ENCODE data around the gene RACK1. TPM values are rescaled to one million over a fixed set of nuclear protein-coding genes. Genes with fewer than 3 reads are reported as not detected.

RACK1 gene
- total RNA-seq, 2 experiments from 2014 or later, result 2,077 to 5,614 TPM

GRCh38 chr5:181205761-181206649 is 37.7 kb downstream of the RACK1 start:
- POLR2A ChIA-PET, result interaction anchor here (0.6 to 2.6 kb wide), 9 partner anchors 7 to 55 kb away, joined by 3 to 25 read pairs (median 5); partner anchors contain the start of gene TRIM41
- no peak for DNase-seq (ENCODE audit: low spot score)

GRCh38 chr5:181204826-181205760 is 38.6 kb downstream of the RACK1 start, which contains the start of gene TRIM7:
Gene TRIM7 (minus strand): TSS chr5:181205196. CDS start chr5:181205110, 86 bp downstream.
- peak within 1 kb of the TSS; percentile 80 for H3K4me2 ChIP-seq (ENCODE audit: low read length)
- peak within 1 kb of the TSS; percentile 79 for H3K4me3 ChIP-seq (ENCODE audit: low read depth, low read length, poor library complexity, severe bottlenecking)
- TF ChIP-seq CTCF (conservative IDR thresholded peaks at IDR 0.05; ENCODE audit: low read length) (no peak), EZH2phosphoT487 (IDR thresholded peaks at IDR 0.05; ENCODE audit: borderline replicate concordance, low read depth, low read length) (no peak)
- H3K36me3 ChIP-seq (ENCODE audit: insufficient read depth, low read length), result no peaks in the 10 kb centered on the region
- no peak within 1 kb of the TSS for H3K27ac ChIP-seq (ENCODE audit: low read depth, low read length, poor library complexity, severe bottlenecking)
- peaks cover 44% of the 10 kb centered on the region for H3K4me1 ChIP-seq (ENCODE audit: insufficient read depth, low read length, poor library complexity, severe bottlenecking)
- BruUV-seq (replicated peaks), result no TSS peak
- H3K9me2 ChIP-seq (ENCODE audit: insufficient read depth, low read length), result no peaks in the 10 kb centered on the region
- H2AFZ ChIP-seq (ENCODE audit: low read length), result peak within 1 kb of the TSS; percentile 37; the same call in 1 of the 2 replicates
- ChIA-PET POLR2A (no interaction called here), CTCF (ENCODE audit: unreplicated experiment) (no interaction called here)
- H3K79me2 ChIP-seq (ENCODE audit: insufficient read depth, low read depth, low read length), result no peaks in the 10 kb centered on the region
- no peak for DNase-seq (ENCODE audit: low spot score)
- H3K9me3 ChIP-seq (ENCODE audit: low read length), result no peaks in the 10 kb centered on the region
- intact Hi-C loops (cut with micrococcal nuclease; ENCODE audit: unreplicated experiment), result no loop called here
- H4K20me1 ChIP-seq (ENCODE audit: insufficient read depth, low read length), result no peaks in the 10 kb centered on the region

More at GRCh38 chr5:181205761-181206649, 37.7 kb downstream of the RACK1 start:
- no TSS peak for BruUV-seq (replicated peaks)
- Histone ChIP-seq H4K20me1 (ENCODE audit: insufficient read depth, low read length) (no peaks in the 10 kb centered on the region), H3K36me3 (ENCODE audit: insufficient read depth, low read length) (no peaks in the 10 kb centered on the region), H3K4me1 (ENCODE audit: insufficient read depth, low read length, poor library complexity, severe bottlenecking) (peaks cover 35% of the 10 kb centered on the region), H3K27ac (ENCODE audit: low read depth, low read length, poor library complexity, severe bottlenecking) (no peak overlapping the region), H2AFZ (ENCODE audit: low read length) (no peak overlapping the region; the same call in 1 of the 2 replicates), H3K79me2 (ENCODE audit: insufficient read depth, low read depth, low read length) (no peaks in the 10 kb centered on the region), H3K9me3 (ENCODE audit: low read length) (no peaks in the 10 kb centered on the region), H3K4me3 (ENCODE audit: low read depth, low read length, poor library complexity, severe bottlenecking) (peak overlapping the region; percentile 79), H3K4me2 (ENCODE audit: low read length) (peak overlapping the region; percentile 80), H3K9me2 (ENCODE audit: insufficient read depth, low read length) (no peaks in the 10 kb centered on the region)
- TF ChIP-seq EZH2phosphoT487 (IDR thresholded peaks at IDR 0.05; ENCODE audit: borderline replicate concordance, low read depth, low read length) (no peak), CTCF (conservative IDR thresholded peaks at IDR 0.05; ENCODE audit: low read length) (no peak)
- intact Hi-C loops (cut with micrococcal nuclease; ENCODE audit: unreplicated experiment), result no loop called here
- CTCF ChIA-PET (ENCODE audit: unreplicated experiment), result no interaction called here
